Measurements from ENCODE around the gene HSP90AB1. TPM values are rescaled to one million over a fixed set of nuclear protein-coding genes. Genes with fewer than 3 reads are reported as not detected.

The HSP90AB1 gene
- total and polyA plus RNA-seq, 9 of the 15 experiments (the other 6 are each of a cell fraction or from before 2014, with no cell fraction given), result 1,780 to 3,358 (median 2,262) TPM

GRCh38 chr6:44250067-44250717 lies 3.3 kb downstream of the HSP90AB1 start:
- no peak overlapping the region for H2AFZ ChIP-seq (ENCODE audit: low read depth, low read length)
- H3K27me3 ChIP-seq (ENCODE audit: control insufficient read depth in 2 of 2, insufficient read depth in 2 of 2, low read length in 2 of 2), result no peaks in the 10 kb centered on the region
- peaks cover 35 to 48% of the 10 kb centered on the region in 2 experiments for H3K4me1 ChIP-seq (replicated peaks in 1 of 2; ENCODE audit: control insufficient read depth in 2 of 2, insufficient read depth in 2 of 2, low read length in 2 of 2)
- peaks cover 82% of the 10 kb centered on the region for H3K36me3 ChIP-seq (ENCODE audit: control insufficient read depth, insufficient read depth, low read length)
- H3K27ac ChIP-seq (ENCODE audit: extremely low read depth, low read depth, low read length), result peak overlapping the region; percentile 16; the same call in 1 of the 3 replicates
- peaks cover 23% of the 10 kb centered on the region for H3K9me1 ChIP-seq (ENCODE audit: control insufficient read depth, insufficient read depth, low read length)
- POLR2A ChIA-PET, result interaction anchor here (0.6 to 5.7 kb wide), 4 partner anchors 14 to 1199 kb away, joined by 3 to 90 read pairs (median 38); partner anchors contain the start of gene NFKBIE
- H3K4me3 ChIP-seq, result peak overlapping the region; percentile 94; the same call in 1 of the 2 replicates
- WGBS (ENCODE audit: insufficient coverage, low coverage, missing lambda C conversion rate), result 70% methylated on average over 5 of the region's 6 CpGs
- no peaks in the 10 kb centered on the region for H3K9me3 ChIP-seq (replicated peaks; ENCODE audit: control insufficient read depth, insufficient read depth, low read depth, low read length)
- CTCF ChIA-PET (ENCODE audit: low intra/inter-chr PET ratio), result no interaction called here
- FAIRE-seq, result no peak
- peak overlapping the region; percentile 99 for H3K4me2 ChIP-seq (ENCODE audit: insufficient read depth, low read length)
- in situ Hi-C loops (cut with MboI), result no loop called here
- ATAC-seq, result no peak
- no peak for DNase-seq (ENCODE audit: extremely low read depth in 1 of 4, low spot score in 3 of 4)
- intact Hi-C loops (cut with micrococcal nuclease), result no loop called here
- TSS peak; percentile 34 for BruUV-seq (replicated peaks)
- H3K9ac ChIP-seq (ENCODE audit: insufficient read depth in 1 of 2, low read depth in 2 of 2, low read length in 2 of 2), result no peak overlapping the region; a peak in 1 of 4 replicates
- H3K79me2 ChIP-seq (ENCODE audit: control insufficient read depth, insufficient read depth, low read length), result peaks cover 65% of the 10 kb centered on the region
- H4K20me1 ChIP-seq (replicated peaks; ENCODE audit: control insufficient read depth, insufficient read depth, low read length), result peaks cover 79% of the 10 kb centered on the region
- 0 out of 4 replicates have a peak, but pooled peaks of 1 of the 2 experiments have one; percentile 43 for TF ChIP-seq MLX (CRISPR knock-in tag; conservative IDR thresholded peaks at IDR 0.05)
- peak; percentile 70 for TF ChIP-seq ATF2 (CRISPR knock-in tag; IDR thresholded peaks at IDR 0.05)
- 0 out of 2 replicates have a peak, but pooled peaks have one; percentile 26 for TF ChIP-seq CEBPG (CRISPR knock-in tag; IDR thresholded peaks at IDR 0.05)
- peak in 1 of 2 experiments; percentile 17; a peak in 1 of 4 replicates for TF ChIP-seq CEBPG (tag; conservative IDR thresholded peaks at IDR 0.05 in 1 of 2, IDR thresholded peaks at IDR 0.05 in 1 of 2)
- peak; percentile 17 for TF ChIP-seq POLR2B (IDR thresholded peaks at IDR 0.05; ENCODE audit: low read depth, partially characterized antibody)
- TF ChIP-seq ZNF24 (IDR thresholded peaks at IDR 0.05), result no peak
- TF ChIP-seq CHD4 (IDR thresholded peaks at IDR 0.05; ENCODE audit: insufficient read depth, insufficient replicate concordance, low read depth, low read length, poor library complexity, severe bottlenecking), result no peak
- peak; percentile 14 for TF ChIP-seq KDM5B (IDR thresholded peaks at IDR 0.05; ENCODE audit: insufficient replicate concordance, low read depth, low read length)
- no peak for TF ChIP-seq E2F4 (CRISPR knock-in tag; IDR thresholded peaks at IDR 0.05; ENCODE audit: low read depth)
- no peak for TF ChIP-seq MIER1 (IDR thresholded peaks at IDR 0.05; ENCODE audit: low read depth)
- TF ChIP-seq ZNF589 (CRISPR knock-in tag; IDR thresholded peaks at IDR 0.05; ENCODE audit: low read depth), result no peak
- TF ChIP-seq CEBPB (tag; IDR thresholded peaks at IDR 0.05), result peak; percentile 12; the same call in 1 of the 2 replicates
- TF ChIP-seq ATF7 (IDR thresholded peaks at IDR 0.05), result peak; percentile 21; the same call in 1 of the 2 replicates
- TF ChIP-seq ZFX (CRISPR knock-in tag; IDR thresholded peaks at IDR 0.05), result peak; percentile 38; the same call in 1 of the 2 replicates
- TF ChIP-seq POLR2AphosphoS5 (IDR thresholded peaks at IDR 0.05; ENCODE audit: control insufficient read depth, insufficient read depth, low read depth, low read length), result peak; percentile 43
- no peak for TF ChIP-seq CGGBP1 (CRISPR knock-in tag; IDR thresholded peaks at IDR 0.05)
- 0 out of 2 replicates have a peak, but pooled peaks have one; percentile 27 for TF ChIP-seq GABPB1 (CRISPR knock-in tag; IDR thresholded peaks at IDR 0.05)
- no peak for TF ChIP-seq TCF3 (CRISPR knock-in tag; IDR thresholded peaks at IDR 0.05)

Data from K562 (cell line).